Measurements from ENCODE around the gene ACTL7B.

The ACTL7B gene

DNA sequence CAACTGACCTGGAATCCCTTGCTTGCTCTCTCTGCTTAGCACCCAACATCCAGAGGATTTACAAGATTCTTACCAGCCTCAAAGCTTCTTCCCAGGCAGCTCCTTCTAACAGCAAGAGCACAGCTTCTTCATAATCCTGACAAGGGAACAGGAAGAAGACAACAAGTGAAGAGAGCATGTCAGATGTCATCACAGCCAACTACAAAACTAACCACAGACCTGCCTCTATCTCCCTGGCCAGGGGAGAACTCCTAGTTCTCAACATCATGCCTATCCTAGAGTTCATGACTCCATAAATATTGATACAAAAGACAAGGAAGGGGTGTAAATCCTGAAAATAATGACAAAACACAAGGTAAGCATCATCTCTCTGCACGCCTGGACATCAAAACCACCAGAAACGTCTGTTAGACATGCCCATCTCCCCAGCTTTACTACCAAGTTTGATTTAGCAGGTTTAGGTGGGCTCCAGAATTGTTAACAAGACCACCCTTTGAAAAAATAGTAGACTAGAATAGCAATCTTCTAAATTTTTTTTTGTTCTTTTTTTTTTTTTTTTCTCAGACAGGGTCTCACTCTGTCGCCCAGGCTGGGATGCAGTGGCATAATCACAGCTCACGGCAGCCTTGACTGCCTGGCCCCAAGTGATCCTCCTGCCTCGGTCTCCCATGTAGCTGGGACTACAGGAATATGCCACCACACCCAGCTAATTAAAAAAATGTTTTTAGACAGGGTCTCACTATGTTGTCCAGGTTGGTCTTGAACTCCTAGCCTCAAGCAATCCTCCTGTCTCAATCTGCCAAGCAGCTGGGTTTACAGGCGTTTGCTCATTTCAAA is 26.5 kb upstream of the ACTL7B start:
- Histone ChIP-seq H3K9ac (ENCODE audit: insufficient read length, low read depth) (no peak overlapping the region), H3K9me3 (ENCODE audit: insufficient read depth, low read length) (no peaks in the 10 kb centered on the region), H3K36me3 (ENCODE audit: insufficient read depth, insufficient read length, low read length) (peaks cover 54% of the 10 kb centered on the region), H3K27me3 (ENCODE audit: insufficient read depth, insufficient read length) (no peaks in the 10 kb centered on the region), H3K4me1 (ENCODE audit: insufficient read depth, insufficient read length) (no peaks in the 10 kb centered on the region), H3K4me3 (ENCODE audit: insufficient read length, low read depth) (no peak overlapping the region)
- TF ChIP-seq ZNF274 (IDR thresholded peaks at IDR 0.05; ENCODE audit: low read depth, low read length) (no peak), YY1 (IDR thresholded peaks at IDR 0.05; ENCODE audit: insufficient read depth, insufficient read length) (no peak), SUZ12 (IDR thresholded peaks at IDR 0.05; ENCODE audit: extremely low read depth, insufficient read depth, insufficient read length) (no peak)
- DNase-seq (ENCODE audit: low read depth, low spot score) = no peak

DNA sequence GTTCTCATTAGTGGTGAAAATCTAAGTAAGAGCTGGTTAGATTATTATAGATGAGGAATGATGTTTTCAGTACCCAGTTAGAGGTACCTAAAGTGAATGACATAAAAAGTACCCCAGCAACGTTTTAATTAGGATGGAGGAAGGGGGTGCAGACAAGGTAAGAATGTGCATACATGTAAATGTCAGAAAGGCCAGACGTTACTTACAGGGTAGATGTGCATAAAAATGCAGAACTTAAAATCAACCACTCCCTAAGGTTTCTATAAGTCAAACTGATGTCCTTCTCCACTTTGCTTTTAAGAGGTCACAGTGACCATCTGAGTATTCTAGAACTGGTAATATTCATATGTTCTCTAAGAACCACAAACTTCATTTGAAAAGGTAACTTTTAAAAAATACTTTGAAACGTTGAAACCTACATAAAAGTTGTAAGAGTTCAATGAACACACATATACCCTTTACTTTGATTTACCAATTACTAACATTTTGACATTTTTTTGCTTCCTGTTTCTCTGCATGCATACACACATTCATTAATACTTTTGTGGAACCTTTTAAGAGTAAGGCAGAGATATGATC is 25.0 kb upstream of the ACTL7B start:
- Histone ChIP-seq H3K36me3 (ENCODE audit: insufficient read depth, insufficient read length, low read length) (peaks cover 67% of the 10 kb centered on the region), H3K9me3 (ENCODE audit: insufficient read depth, low read length) (no peaks in the 10 kb centered on the region), H3K9ac (ENCODE audit: insufficient read length, low read depth) (no peak overlapping the region), H3K4me1 (ENCODE audit: insufficient read depth, insufficient read length) (no peaks in the 10 kb centered on the region), H3K27me3 (ENCODE audit: insufficient read depth, insufficient read length) (no peaks in the 10 kb centered on the region), H3K4me3 (ENCODE audit: insufficient read length, low read depth) (no peak overlapping the region)
- DNase-seq (ENCODE audit: low read depth, low spot score) = no peak
- TF ChIP-seq SUZ12 (IDR thresholded peaks at IDR 0.05; ENCODE audit: extremely low read depth, insufficient read depth, insufficient read length) = no peak
- no peak for TF ChIP-seq YY1 (IDR thresholded peaks at IDR 0.05; ENCODE audit: insufficient read depth, insufficient read length)
- no peak for TF ChIP-seq ZNF274 (IDR thresholded peaks at IDR 0.05; ENCODE audit: low read depth, low read length)

DNA sequence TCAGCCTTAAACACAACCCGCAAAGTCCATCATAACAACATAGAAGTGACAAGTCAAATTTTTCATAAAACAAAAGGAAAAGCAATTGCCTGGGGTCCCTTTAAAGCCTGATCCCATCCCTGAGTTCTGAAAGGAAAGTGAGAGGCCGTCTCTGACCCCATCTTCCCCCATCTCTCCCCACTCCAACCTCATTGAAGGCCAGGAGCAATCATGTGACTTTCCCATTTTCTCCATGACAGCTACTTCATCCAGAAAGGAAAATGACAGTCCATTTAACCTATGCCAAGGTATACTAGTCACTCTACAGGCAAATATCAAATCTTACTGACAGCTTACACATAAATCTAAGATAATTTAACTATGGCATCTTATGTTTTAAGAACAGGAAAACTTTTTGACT is 21.7 kb upstream of the ACTL7B start:
- H3K9ac ChIP-seq (ENCODE audit: insufficient read length, low read depth) = no peak overlapping the region
- peaks cover 92% of the 10 kb centered on the region for H3K36me3 ChIP-seq (ENCODE audit: insufficient read depth, insufficient read length, low read length)
- H3K4me3 ChIP-seq (ENCODE audit: insufficient read length, low read depth) = no peak overlapping the region
- H3K9me3 ChIP-seq (ENCODE audit: insufficient read depth, low read length) = no peaks in the 10 kb centered on the region
- no peaks in the 10 kb centered on the region for H3K27me3 ChIP-seq (ENCODE audit: insufficient read depth, insufficient read length)
- no peak for DNase-seq (ENCODE audit: low read depth, low spot score)
- TF ChIP-seq SUZ12 (IDR thresholded peaks at IDR 0.05; ENCODE audit: extremely low read depth, insufficient read depth, insufficient read length) (no peak), YY1 (IDR thresholded peaks at IDR 0.05; ENCODE audit: insufficient read depth, insufficient read length) (no peak)
- H3K4me1 ChIP-seq (ENCODE audit: insufficient read depth, insufficient read length) = no peaks in the 10 kb centered on the region

DNA sequence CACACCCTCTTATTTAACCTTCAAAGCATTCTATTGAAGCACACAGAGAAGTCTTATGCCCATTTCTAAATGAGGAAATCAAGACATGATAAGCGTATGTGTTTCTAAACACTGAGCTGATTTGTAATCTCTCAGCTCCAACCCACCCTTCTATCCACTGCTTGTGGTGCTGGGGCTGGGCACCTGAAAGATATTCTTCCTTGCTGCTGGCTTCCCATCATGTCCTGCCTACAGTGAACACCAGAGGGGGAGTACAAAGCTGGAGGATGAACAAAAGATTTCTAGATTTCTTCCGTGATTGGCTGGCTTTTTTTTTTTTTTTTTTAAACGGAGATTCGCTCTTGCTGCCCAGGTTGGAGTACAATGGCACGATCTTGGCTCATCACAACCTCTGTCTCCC is 20.6 kb upstream of the ACTL7B start:
- peaks cover 87% of the 10 kb centered on the region for H3K36me3 ChIP-seq (ENCODE audit: insufficient read depth, insufficient read length, low read length)
- H3K4me1 ChIP-seq (ENCODE audit: insufficient read depth, insufficient read length) = no peaks in the 10 kb centered on the region
- no peaks in the 10 kb centered on the region for H3K9me3 ChIP-seq (ENCODE audit: insufficient read depth, low read length)
- no peaks in the 10 kb centered on the region for H3K27me3 ChIP-seq (ENCODE audit: insufficient read depth, insufficient read length)
- no peak overlapping the region for H3K9ac ChIP-seq (ENCODE audit: insufficient read length, low read depth)
- no peak for TF ChIP-seq ZNF274 (IDR thresholded peaks at IDR 0.05; ENCODE audit: low read depth, low read length)
- TF ChIP-seq YY1 (IDR thresholded peaks at IDR 0.05; ENCODE audit: insufficient read depth, insufficient read length) = no peak
- no peak for TF ChIP-seq SUZ12 (IDR thresholded peaks at IDR 0.05; ENCODE audit: extremely low read depth, insufficient read depth, insufficient read length)
- no peak overlapping the region for H3K4me3 ChIP-seq (ENCODE audit: insufficient read length, low read depth)
- DNase-seq (ENCODE audit: low read depth, low spot score) = no peak

DNA sequence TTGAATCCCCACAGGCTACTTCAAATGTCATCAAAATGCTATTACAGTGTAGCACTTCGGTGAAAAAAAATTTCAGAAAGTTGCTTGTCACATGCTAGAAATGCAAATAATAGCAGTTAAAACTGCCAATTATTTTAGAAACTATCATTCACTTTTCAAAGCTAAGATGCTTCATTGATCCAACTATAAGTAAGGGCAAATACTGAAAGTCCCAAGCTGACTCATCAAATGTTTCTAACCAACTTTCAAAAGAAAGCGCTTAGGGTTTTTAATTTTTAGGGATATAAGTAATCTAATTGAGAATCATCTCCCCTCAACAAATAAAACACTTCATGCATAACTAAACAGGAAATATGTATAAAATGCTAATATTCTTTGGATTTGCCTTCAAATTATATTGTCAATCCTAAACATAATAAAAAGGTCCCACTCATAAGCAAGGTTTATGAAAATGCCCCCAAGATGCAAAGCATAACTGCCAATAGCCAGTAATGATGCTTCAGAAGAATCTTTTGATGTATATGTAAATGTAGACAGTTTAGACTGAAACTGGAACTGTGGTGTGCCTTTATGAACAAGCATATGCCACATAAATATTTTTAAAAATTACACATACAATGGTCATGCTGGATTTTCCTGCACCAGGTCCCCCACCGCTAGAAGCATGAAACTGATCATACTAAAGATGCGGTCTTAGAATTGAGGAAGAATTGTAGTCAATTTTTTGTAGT is 18.4 kb upstream of the ACTL7B start:
- no peak for DNase-seq (ENCODE audit: low read depth, low spot score)
- no peak for TF ChIP-seq YY1 (IDR thresholded peaks at IDR 0.05; ENCODE audit: insufficient read depth, insufficient read length)
- TF ChIP-seq ZNF274 (IDR thresholded peaks at IDR 0.05; ENCODE audit: low read depth, low read length) = no peak
- TF ChIP-seq SUZ12 (IDR thresholded peaks at IDR 0.05; ENCODE audit: extremely low read depth, insufficient read depth, insufficient read length) = no peak
- no peaks in the 10 kb centered on the region for H3K4me1 ChIP-seq (ENCODE audit: insufficient read depth, insufficient read length)
- H3K9me3 ChIP-seq (ENCODE audit: insufficient read depth, low read length) = no peaks in the 10 kb centered on the region
- no peak overlapping the region for H3K4me3 ChIP-seq (ENCODE audit: insufficient read length, low read depth)
- H3K9ac ChIP-seq (ENCODE audit: insufficient read length, low read depth) = no peak overlapping the region
- H3K36me3 ChIP-seq (ENCODE audit: insufficient read depth, insufficient read length, low read length) = peaks cover 79% of the 10 kb centered on the region
- no peaks in the 10 kb centered on the region for H3K27me3 ChIP-seq (ENCODE audit: insufficient read depth, insufficient read length)

DNA sequence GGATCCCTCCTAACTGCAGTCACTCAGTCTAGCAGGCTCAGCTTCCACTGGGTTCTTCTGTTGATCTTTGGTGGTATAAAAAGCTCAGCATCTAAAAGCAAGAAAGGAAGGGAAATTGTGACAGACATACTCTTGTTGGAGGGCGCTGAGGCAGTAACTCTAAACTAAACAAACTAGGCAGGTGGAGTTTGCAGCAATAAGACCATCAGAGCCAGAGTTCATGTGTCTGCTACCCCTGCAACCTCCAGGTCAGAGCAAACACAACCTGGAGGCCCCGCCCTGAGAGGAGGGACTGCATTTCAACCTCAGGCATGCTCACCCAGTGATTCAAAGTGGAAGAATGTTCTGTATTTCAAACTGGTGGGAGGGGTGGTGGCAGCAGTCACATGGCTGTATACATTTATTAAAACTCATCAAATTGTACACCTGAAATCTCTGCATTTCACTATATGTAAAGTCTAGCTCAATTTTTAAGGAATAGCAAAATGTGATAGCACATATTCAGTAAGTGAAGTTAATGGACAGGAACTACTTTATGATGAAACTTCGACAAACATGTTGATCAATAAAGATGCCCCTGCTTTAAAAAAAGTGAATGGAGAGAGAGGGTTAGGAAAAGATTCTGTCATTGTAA is 13.4 kb upstream of the ACTL7B start:
- H3K9me3 ChIP-seq (ENCODE audit: insufficient read depth, low read length) = no peaks in the 10 kb centered on the region
- no peak overlapping the region for H3K4me3 ChIP-seq (ENCODE audit: insufficient read length, low read depth)
- H3K36me3 ChIP-seq (ENCODE audit: insufficient read depth, insufficient read length, low read length) = peaks cover 34% of the 10 kb centered on the region
- no peaks in the 10 kb centered on the region for H3K4me1 ChIP-seq (ENCODE audit: insufficient read depth, insufficient read length)
- TF ChIP-seq ZNF274 (IDR thresholded peaks at IDR 0.05; ENCODE audit: low read depth, low read length) (no peak), YY1 (IDR thresholded peaks at IDR 0.05; ENCODE audit: insufficient read depth, insufficient read length) (no peak), SUZ12 (IDR thresholded peaks at IDR 0.05; ENCODE audit: extremely low read depth, insufficient read depth, insufficient read length) (no peak)
- no peak overlapping the region for H3K9ac ChIP-seq (ENCODE audit: insufficient read length, low read depth)
- DNase-seq (ENCODE audit: low read depth, low spot score) = no peak
- H3K27me3 ChIP-seq (ENCODE audit: insufficient read depth, insufficient read length) = no peaks in the 10 kb centered on the region

Data from NT2/D1 (cell line).